ENCODE data around the gene UNC93B1. TPM values are rescaled to one million over a fixed set of nuclear protein-coding genes. Genes with fewer than 3 reads are reported as not detected.

The UNC93B1 gene, protein sequence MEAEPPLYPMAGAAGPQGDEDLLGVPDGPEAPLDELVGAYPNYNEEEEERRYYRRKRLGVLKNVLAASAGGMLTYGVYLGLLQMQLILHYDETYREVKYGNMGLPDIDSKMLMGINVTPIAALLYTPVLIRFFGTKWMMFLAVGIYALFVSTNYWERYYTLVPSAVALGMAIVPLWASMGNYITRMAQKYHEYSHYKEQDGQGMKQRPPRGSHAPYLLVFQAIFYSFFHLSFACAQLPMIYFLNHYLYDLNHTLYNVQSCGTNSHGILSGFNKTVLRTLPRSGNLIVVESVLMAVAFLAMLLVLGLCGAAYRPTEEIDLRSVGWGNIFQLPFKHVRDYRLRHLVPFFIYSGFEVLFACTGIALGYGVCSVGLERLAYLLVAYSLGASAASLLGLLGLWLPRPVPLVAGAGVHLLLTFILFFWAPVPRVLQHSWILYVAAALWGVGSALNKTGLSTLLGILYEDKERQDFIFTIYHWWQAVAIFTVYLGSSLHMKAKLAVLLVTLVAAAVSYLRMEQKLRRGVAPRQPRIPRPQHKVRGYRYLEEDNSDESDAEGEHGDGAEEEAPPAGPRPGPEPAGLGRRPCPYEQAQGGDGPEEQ
- total RNA-seq, result 37.0 TPM

DNA sequence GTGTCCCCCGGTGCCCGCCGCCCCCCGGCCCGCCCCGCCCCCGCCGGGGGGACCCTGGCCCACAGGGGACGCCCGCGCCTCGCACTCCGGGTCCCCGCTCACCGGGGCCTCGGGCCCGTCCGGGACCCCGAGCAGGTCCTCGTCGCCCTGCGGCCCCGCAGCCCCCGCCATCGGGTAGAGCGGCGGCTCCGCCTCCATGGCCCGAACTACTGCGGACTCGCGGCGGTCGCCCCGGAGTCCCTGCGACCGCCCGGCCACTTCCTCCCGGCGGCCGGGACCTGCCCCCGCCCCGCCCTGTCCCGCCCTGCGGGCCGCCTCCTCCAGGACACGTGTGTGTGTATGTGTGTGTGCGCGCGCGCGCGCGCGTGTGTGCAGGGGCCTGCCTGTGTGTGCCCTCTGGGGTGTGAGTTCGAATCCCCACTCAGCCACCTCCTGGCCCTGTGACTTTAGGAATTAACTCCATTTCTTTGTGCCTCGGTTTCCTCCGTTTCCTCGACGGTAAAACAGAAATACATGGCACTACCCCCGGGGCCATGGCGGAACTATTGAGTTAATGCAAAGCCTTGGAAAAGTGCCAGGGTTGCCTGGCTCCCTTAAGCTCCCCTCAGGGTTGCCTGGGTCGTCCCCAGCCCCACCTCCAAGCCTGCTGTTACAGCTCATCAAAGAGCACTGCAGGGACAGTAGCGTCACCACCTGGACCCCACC lies at the start of gene UNC93B1:
UNC93B1 (minus strand) TSS at position 252 of the 705 bp plus-strand sequence; CDS start at position 198, 54 bp downstream.
- intact Hi-C loops (cut with DNase I), result no loop called here
- DNase-seq (ENCODE audit: low spot score) (peak; percentile 94), ATAC-seq (peak; percentile 92)

DNA sequence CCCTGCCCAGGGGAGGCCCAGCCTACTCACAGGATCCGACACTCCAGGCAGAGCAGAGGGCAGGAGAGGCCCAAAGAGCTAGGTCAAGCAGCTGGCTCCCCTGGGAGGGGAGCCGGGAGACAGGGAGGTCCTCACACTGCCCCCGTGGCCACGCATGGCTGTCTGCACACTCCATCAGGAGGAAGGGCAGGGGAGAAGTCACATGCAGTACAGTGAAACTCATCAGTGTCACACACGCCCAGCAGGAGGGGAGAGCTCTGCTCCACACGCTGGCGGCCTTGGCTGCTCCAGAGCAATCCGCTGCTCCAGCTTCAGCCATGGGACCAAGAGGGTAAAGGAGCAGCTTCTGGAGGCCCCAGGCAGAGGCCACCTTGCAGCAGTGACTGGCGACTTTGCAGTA lies 49.2 kb upstream of the UNC93B1 start:
- ATAC-seq (peak; percentile 34), DNase-seq (ENCODE audit: low spot score) (no peak)
- intact Hi-C loops (cut with DNase I), result no loop called here

- intact Hi-C loops (cut with DNase I), result no loop called here
- ATAC-seq (no peak), DNase-seq (ENCODE audit: low spot score) (no peak)
Measured at GRCh38 chr11:68052137-68052873, 48.4 kb upstream of the UNC93B1 start.

DNA sequence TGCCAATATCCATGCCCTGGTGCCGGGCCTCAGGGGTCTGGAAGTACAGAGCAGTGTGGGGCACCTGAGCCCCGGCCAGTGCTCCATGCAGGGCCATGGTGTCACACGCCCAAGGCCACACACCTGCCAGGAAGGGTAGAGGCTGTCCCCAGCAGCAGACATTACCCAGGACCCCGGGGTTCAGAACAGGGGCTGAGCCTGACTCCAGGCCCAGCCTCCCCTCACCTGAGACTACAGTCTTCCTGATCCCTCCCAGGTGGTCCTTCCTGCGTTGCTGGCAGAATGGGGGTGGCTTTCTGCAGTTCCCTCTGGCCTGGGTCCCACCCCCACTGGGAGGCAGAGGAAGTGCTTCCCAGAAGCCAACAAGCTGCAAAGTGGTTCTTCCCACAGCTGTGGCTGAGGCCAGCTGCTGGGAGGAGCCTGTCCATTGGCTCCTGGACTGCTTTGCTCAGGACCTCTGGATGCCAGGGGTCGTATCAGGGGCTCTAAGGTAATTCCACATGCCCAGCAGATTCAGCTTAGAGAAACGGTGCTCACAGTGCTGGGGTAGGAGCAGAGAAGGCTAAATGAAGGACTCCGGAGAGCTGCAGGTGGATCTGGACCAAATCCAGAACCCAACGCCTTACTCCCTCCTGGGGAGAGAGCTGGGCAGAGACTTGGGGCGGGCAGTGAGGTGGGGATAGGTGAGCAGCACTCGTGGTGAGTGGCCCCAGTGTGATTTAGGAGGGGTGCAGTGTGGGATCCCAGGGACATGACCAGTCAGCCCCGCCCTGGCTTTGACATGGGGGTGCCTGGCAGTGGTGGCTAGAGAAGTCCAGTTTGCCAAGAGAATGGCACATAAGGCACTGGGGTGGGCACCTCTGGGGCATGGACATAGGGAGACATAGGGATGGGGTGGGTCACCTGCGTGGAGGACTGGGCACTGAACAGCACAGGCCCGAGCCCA lies 47.6 kb upstream of the UNC93B1 start:
- DNase-seq (ENCODE audit: low spot score), result peak; percentile 56
- ATAC-seq, result no peak
- intact Hi-C loops (cut with DNase I), result no loop called here

DNA sequence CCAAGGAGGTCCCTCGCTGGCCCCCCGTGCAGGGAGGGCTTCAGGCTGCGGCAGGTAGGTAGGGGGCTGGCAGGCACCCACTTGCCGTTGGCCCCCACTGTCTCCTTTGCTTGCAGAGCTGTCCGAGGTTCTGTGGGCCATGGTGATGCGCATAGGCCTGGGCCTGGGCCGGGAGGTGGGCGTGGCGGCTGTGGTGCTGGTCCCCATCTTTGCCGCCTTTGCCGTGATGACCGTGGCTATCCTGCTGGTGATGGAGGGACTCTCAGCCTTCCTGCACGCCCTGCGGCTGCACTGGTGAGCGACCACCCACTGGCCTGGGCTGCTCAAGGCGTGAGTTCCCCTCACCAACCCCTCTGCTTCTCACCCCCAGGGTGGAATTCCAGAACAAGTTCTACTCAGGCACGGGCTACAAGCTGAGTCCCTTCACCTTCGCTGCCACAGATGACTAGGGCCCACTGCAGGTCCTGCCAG lies 46.5 kb upstream of the UNC93B1 start:
- intact Hi-C loops (cut with DNase I), result no loop called here
- DNase-seq (ENCODE audit: low spot score) (no peak), ATAC-seq (no peak)

GRCh38 chr11:68049509-68050370 lies 45.8 kb upstream of the UNC93B1 start:
- no peak for ATAC-seq
- intact Hi-C loops (cut with DNase I), result no loop called here

DNA sequence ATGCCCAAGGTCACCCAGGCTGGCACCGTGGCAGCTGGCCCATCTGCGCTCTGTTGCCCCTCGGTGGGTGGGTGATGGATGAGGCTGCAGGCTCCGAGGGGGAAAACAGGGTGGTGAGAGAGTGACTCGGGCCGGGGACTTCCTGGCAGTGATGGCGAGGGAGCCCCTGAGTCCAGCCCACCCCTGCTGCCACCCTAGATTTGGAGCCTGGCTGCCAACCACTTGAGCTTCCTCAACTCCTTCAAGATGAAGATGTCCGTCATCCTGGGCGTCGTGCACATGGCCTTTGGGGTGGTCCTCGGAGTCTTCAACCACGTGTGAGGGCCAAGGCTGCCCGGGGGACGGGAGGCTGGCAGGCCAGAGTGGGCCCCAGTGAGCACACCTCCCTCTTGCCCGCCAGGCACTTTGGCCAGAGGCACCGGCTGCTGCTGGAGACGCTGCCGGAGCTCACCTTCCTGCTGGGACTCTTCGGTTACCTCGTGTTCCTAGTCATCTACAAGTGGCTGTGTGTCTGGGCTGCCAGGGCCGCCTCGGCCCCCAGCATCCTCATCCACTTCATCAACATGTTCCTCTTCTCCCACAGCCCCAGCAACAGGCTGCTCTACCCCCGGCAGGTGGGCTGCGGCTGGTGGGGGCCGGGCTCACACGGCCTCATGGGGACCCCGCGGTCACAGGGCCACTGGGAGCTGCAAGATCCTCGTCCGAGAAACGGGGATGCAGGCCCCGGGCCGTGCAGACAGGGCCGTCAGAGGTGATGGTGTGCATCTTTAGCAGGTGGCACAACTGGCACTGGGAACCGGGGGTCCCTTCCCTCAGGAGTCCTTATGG lies 45.0 kb upstream of the UNC93B1 start:
- DNase-seq (ENCODE audit: low spot score), result no peak
- intact Hi-C loops (cut with DNase I), result no loop called here
- ATAC-seq, result no peak

More at GRCh38 chr11:68049509-68050370, 45.8 kb upstream of the UNC93B1 start:
- no peak for DNase-seq (ENCODE audit: low spot score)

- DNase-seq (ENCODE audit: low spot score), result no peak
- intact Hi-C loops (cut with DNase I), result no loop called here
Measured at GRCh38 chr11:68047437-68048290, 43.8 kb upstream of the UNC93B1 start.

DNA sequence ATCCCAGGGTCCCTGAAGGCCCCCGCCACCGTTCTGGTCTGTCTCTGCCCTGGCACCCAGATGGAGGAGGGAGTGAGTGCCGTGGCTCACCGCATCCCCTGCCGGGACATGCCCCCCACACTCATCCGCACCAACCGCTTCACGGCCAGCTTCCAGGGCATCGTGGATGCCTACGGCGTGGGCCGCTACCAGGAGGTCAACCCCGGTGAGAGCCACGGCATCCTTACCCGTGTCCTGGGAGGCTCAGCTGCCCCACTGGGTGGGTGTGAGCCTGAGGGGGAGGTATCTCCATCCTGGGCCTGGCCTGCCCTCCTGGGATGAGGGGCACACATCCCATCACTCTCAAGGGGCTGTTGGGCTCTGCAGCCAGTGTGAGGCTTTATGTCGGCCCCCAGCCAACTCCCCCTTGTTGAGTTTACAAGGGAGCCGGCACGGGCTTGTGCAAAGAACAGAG lies 41.0 kb upstream of the UNC93B1 start:
- ATAC-seq, result no peak
- DNase-seq (ENCODE audit: low spot score), result no peak
- intact Hi-C loops (cut with DNase I), result no loop called here

More at GRCh38 chr11:68047437-68048290, 43.8 kb upstream of the UNC93B1 start:
- no peak for ATAC-seq

DNA sequence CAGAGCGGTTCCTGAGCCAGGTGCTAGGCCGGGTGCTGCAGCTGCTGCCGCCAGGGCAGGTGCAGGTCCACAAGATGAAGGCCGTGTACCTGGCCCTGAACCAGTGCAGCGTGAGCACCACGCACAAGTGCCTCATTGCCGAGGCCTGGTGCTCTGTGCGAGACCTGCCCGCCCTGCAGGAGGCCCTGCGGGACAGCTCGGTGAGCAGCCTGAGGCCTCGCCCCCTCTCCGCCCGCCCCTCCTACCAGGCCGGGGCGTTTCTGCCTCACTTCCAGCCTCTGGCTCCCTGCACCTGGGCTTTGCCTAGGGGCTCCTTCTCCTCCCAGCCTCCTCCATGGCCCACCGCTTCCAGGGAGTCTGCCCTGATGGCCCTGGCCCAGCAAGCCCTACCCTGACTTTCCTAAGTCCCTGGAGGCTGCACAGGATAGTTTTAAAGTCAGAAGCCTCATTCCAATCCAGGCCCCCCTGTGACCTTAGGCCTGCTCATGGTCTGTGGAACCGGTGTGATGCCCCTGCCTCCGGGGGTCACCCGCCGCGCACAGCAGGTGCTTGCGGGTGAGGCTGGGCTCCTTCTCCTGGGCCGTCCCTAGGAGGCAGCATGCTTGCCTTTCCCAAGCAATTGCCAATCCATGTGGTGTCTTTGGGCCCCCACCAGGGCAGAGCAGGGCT lies 40.4 kb upstream of the UNC93B1 start:
- no peak for ATAC-seq
- intact Hi-C loops (cut with DNase I), result no loop called here
- DNase-seq (ENCODE audit: low spot score), result no peak

- DNase-seq (ENCODE audit: low spot score) (no peak), ATAC-seq (no peak)
- intact Hi-C loops (cut with DNase I), result no loop called here
Measured at GRCh38 chr11:68043349-68044144, 39.6 kb upstream of the UNC93B1 start.

GRCh38 chr11:68043029-68043348 lies 39.1 kb upstream of the UNC93B1 start:
- ATAC-seq (no peak), DNase-seq (ENCODE audit: low spot score) (no peak)
- intact Hi-C loops (cut with DNase I), result no loop called here

- no peak for DNase-seq (ENCODE audit: low spot score)
- intact Hi-C loops (cut with DNase I), result no loop called here
Measured at GRCh38 chr11:68042219-68043028, 38.5 kb upstream of the UNC93B1 start.

More at GRCh38 chr11:68042219-68043028, 38.5 kb upstream of the UNC93B1 start:
- no peak for ATAC-seq

Measured in sciatic nerve (tissue), 2 donors.